Spleen (tissue), 7 donors: ENCODE results near the gene ZNF785.

Experiments
- CTCF ChIP-seq, 11 experiments: fragments of 200-600 bp in 7 of 11; fragments of 450-650 bp in 4 of 11; sonication (generic) in 4 of 11; IDR thresholded peaks in 8 of 11; conservative IDR thresholded peaks in 3 of 11; 1 replicate in 7 of 11; 2 replicates in 4 of 11; pipeline versions ENCODE4 v1.4.0 to v1.8.0; 2016 to 2021; ENCODE audit warnings: antibody characterized with exemption in 11 of 11, inconsistent platforms in 4 of 11, mild to moderate bottlenecking in 1 of 11
- POLR2A ChIP-seq, 3 donors: fragments of 450-650 bp; IDR thresholded peaks; one replicate each; pipeline ENCODE4 v1.5.1; 2017; ENCODE audit warnings: antibody characterized with exemption in 3 of 3, mild to moderate bottlenecking in 1 of 3
- POLR2AphosphoS5 ChIP-seq, 3 donors: sonication (generic); formaldehyde crosslinking; IDR thresholded peaks; one replicate each; pipeline ENCODE4 v1.5.1; 2017; ENCODE audit warnings: antibody characterized with exemption in 3 of 3
- donor health status: DM: no; HTN: no; CAD: no; lungs with moderate emphysema.
- donor health status: DM: no; HTN: no; CAD: no.
- donor health status: DM: no; HTN: no; CAD: no.

- TF ChIP-seq CTCF (IDR thresholded peaks at IDR 0.05 in 8 of 11, conservative IDR thresholded peaks at IDR 0.05 in 3 of 11) (peak in 3 of 11 experiments; percentile 5 to 21 (median 15)), POLR2A (IDR thresholded peaks at IDR 0.05) (peak; percentile 20 to 72 (median 45)), POLR2AphosphoS5 (IDR thresholded peaks at IDR 0.05) (peak; percentile 93 to 95 (median 94))
Measured at GRCh38 chr16:30534368-30535105, 51.0 kb downstream of the ZNF785 start, which contains the start of gene ZNF747.
